ENCODE measurements around the gene SLC35G3. TPM values are rescaled to one million over a fixed set of nuclear protein-coding genes. Genes with fewer than 3 reads are reported as not detected.

The SLC35G3 gene
- total RNA-seq, 1 donor from 2014 or later: not detected

- Mint-ChIP-seq H3K4me3 (no peak overlapping the region), H3K36me3 (no peaks in the 10 kb centered on the region), H3K9me3 (no peaks in the 10 kb centered on the region), H3K4me1 (no peaks in the 10 kb centered on the region), H3K27me3 (ENCODE audit: low read depth) (peaks cover 26% of the 10 kb centered on the region), H3K27ac (no peak overlapping the region)
- DNase-seq (ENCODE audit: low spot score in 2 of 2, unreplicated experiment in 2 of 2): no peak
- TF ChIP-seq CTCF (IDR thresholded peaks at IDR 0.05; ENCODE audit: unreplicated experiment): no peak
These were observed 35.4 kb upstream of the SLC35G3 start for GRCh38 chr17:35229638-35230037.

DNA sequence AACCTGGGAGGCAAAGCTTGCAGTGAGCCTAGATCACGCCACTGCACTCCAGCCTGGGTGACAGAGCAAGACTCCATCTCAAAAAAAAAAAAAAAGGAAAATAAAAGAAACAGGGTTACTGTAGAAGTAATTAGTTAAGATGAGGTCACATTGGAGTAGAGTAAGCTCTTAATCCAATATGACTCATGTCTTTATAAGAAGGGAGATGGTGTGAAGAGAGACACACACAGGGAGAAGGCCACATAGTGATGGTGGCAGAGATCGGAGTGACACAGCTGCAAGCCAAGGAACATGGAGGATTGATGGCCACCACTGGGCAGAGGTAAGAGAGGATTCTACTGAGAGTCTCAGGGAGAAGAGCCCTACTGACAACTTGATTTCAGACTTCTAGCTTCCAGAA, 33.4 kb upstream of the SLC35G3 start:
- Mint-ChIP-seq H3K4me1 (no peaks in the 10 kb centered on the region), H3K27me3 (ENCODE audit: low read depth) (peaks cover 35% of the 10 kb centered on the region), H3K9me3 (peaks cover 4% of the 10 kb centered on the region), H3K4me3 (no peak overlapping the region), H3K36me3 (no peaks in the 10 kb centered on the region), H3K27ac (no peak overlapping the region)
- DNase-seq (ENCODE audit: low spot score in 2 of 2, unreplicated experiment in 2 of 2): no peak
- TF ChIP-seq CTCF (IDR thresholded peaks at IDR 0.05; ENCODE audit: unreplicated experiment): no peak

DNA sequence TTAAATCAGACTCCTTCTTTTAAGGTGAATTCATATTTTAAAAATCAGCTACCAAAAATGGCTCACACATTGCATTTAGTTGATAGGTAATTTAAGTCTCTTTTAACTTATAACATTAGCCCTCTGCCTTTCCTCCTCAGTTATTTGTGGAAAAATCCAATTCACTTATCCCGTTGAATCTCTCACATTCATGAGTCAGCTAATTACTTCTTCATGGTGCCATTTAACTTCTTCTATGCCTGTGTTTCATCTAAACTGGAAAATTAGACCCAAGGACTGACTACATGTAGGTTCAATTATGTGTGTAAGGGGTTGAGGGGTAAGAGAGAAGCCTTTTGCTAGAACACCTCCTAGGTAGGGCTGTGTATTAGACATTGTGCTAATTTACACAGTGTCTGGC, 30.2 kb upstream of the SLC35G3 start:
- no peak overlapping the region for H3K27ac Mint-ChIP-seq
- no peaks in the 10 kb centered on the region for H3K36me3 Mint-ChIP-seq
- peaks cover 4% of the 10 kb centered on the region for H3K9me3 Mint-ChIP-seq
- no peaks in the 10 kb centered on the region for H3K4me1 Mint-ChIP-seq
- DNase-seq (ENCODE audit: low spot score in 2 of 2, unreplicated experiment in 2 of 2): no peak
- H3K4me3 Mint-ChIP-seq: no peak overlapping the region
- no peak for TF ChIP-seq CTCF (IDR thresholded peaks at IDR 0.05; ENCODE audit: unreplicated experiment)
- H3K27me3 Mint-ChIP-seq (ENCODE audit: low read depth): peaks cover 31% of the 10 kb centered on the region

DNA sequence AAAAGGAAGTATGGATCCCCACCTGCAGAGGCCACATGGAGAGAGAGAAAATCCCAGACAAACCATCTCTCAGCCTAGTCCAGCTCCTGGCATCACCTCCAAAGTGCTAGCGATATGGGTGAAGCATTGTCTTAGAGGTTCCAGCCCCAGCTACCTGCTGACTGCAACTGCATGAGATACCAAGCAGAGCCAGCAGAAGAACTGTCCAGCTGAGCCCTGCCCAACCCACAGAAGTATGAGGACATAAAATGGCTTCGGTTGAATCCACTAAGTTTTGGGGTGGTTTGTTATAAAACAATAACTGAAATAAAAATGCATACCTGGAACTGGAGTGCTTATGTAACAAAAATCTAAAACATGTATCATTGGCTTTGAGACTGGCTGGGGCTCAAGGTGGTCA, 28.3 kb upstream of the SLC35G3 start:
- H3K4me1 Mint-ChIP-seq: no peaks in the 10 kb centered on the region
- no peak for DNase-seq (ENCODE audit: low spot score in 2 of 2, unreplicated experiment in 2 of 2)
- peaks cover 4% of the 10 kb centered on the region for H3K9me3 Mint-ChIP-seq
- no peak for TF ChIP-seq CTCF (IDR thresholded peaks at IDR 0.05; ENCODE audit: unreplicated experiment)
- no peak overlapping the region for H3K4me3 Mint-ChIP-seq
- no peak overlapping the region for H3K27ac Mint-ChIP-seq
- peaks cover 27% of the 10 kb centered on the region for H3K27me3 Mint-ChIP-seq (ENCODE audit: low read depth)
- no peaks in the 10 kb centered on the region for H3K36me3 Mint-ChIP-seq

GRCh38 chr17:35218915-35219314, 24.7 kb upstream of the SLC35G3 start:
- TF ChIP-seq CTCF (IDR thresholded peaks at IDR 0.05; ENCODE audit: unreplicated experiment): no peak
- no peak overlapping the region for H3K27ac Mint-ChIP-seq
- H3K27me3 Mint-ChIP-seq (ENCODE audit: low read depth): peaks cover 38% of the 10 kb centered on the region
- DNase-seq (ENCODE audit: low spot score in 2 of 2, unreplicated experiment in 2 of 2): no peak
- H3K36me3 Mint-ChIP-seq: no peaks in the 10 kb centered on the region
- no peaks in the 10 kb centered on the region for H3K4me1 Mint-ChIP-seq
- peaks cover 4% of the 10 kb centered on the region for H3K9me3 Mint-ChIP-seq
- no peak overlapping the region for H3K4me3 Mint-ChIP-seq

DNA sequence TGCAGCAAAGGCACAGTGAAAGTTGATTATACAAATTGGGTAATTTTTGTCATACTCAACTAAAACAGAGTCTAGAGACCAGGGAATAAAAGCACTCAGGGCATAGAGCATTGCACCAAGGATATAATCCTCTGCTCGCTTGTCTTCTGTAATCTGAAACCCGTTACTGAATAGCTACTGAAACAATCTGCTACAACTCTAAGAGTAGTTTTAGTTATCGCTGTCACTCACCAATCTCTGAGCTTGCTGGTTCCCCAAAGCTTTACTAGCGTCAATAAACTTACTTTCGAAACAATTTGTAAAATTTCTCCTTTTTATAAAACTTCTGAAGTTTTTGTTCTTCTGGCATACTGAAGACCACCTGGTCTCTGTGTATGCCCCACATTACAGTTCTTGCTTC, 22.9 kb upstream of the SLC35G3 start:
- no peak for DNase-seq (ENCODE audit: low spot score in 2 of 2, unreplicated experiment in 2 of 2)
- Mint-ChIP-seq H3K27me3 (ENCODE audit: low read depth) (peaks cover 51% of the 10 kb centered on the region), H3K4me1 (no peaks in the 10 kb centered on the region), H3K27ac (no peak overlapping the region), H3K9me3 (no peaks in the 10 kb centered on the region), H3K4me3 (no peak overlapping the region), H3K36me3 (no peaks in the 10 kb centered on the region)
- TF ChIP-seq CTCF (IDR thresholded peaks at IDR 0.05; ENCODE audit: unreplicated experiment): no peak
